Panc1 (cell line): ENCODE results near the gene CERS5. TPM values are rescaled to one million over a fixed set of nuclear protein-coding genes. Genes with fewer than 3 reads are reported as not detected.

ENCODE experiments used
- ATAC-seq: fragments of 200-7000 bp; cut with Tn5 transposase; 2 replicates; pipeline ENCODE4 v1.9.1; 2020; ENCODE audit warnings: mild to moderate bottlenecking, moderate library complexity
- BruUV-seq: library from RNA; stranded (reverse); fragments of 400-500 nt; replicated peaks from 2 replicates; lab custom pipeline; 2021; lab: Mats Ljungman, UMichigan
- CTCF ChIA-PET: fragments of 300-600 bp; sonication (Branson Sonifier 250); formaldehyde crosslinking; loops from one replicate; lab custom pipeline; 2022; ENCODE audit warnings: antibody characterized with exemption; lab: Charles Lee
- POLR2A ChIA-PET: fragments of 300-600 bp; sonication (Branson Sonifier 250); formaldehyde crosslinking; loops from one replicate; lab custom pipeline; 2022; ENCODE audit warnings: antibody characterized with exemption; lab: Charles Lee
- DNase-seq: peaks from one replicate; pipeline ENCODE4 v3.0.0-alpha.2; 2010; ENCODE audit warnings: low read depth, low spot score
- H3K27ac ChIP-seq: 2 replicates; pipeline ENCODE4 v1.5.1; 2011; ENCODE audit warnings: mild to moderate bottlenecking, low read length, inconsistent platforms
- H3K27me3 ChIP-seq: fragments of 200-500 bp; sonication (Bioruptor generic); 2 replicates; pipeline ENCODE4 v1.6.0; 2014; ENCODE audit warnings: low read length, inconsistent platforms; ENCODE audit not compliant: control insufficient read depth, insufficient read depth
- H3K36me3 ChIP-seq: fragments of 200-500 bp; sonication (Bioruptor generic); 2 replicates; pipeline ENCODE4 v1.5.1; 2014; ENCODE audit warnings: inconsistent platforms, mild to moderate bottlenecking, low read length, moderate library complexity; ENCODE audit not compliant: control insufficient read depth, insufficient read depth
- H3K4me1 ChIP-seq: 2 replicates; pipeline ENCODE4 v1.5.1; 2011; ENCODE audit warnings: inconsistent platforms, mild to moderate bottlenecking, low read length, moderate library complexity; ENCODE audit not compliant: control insufficient read depth, insufficient read depth
- H3K4me3 ChIP-seq, 2 experiments: 2 replicates each; pipeline ENCODE4 v1.5.1; 2011 to 2012; ENCODE audit warnings: low read depth in 2 of 2, low read length in 2 of 2, mild to moderate bottlenecking in 2 of 2, inconsistent platforms in 1 of 2, moderate library complexity in 1 of 2
- H3K9me3 ChIP-seq: fragments of 200-500 bp; sonication (Bioruptor generic); 2 replicates; pipeline ENCODE4 v1.5.1; 2014; ENCODE audit warnings: low read depth, mild to moderate bottlenecking, inconsistent platforms, low read length, moderate library complexity; ENCODE audit not compliant: control insufficient read depth, insufficient read depth
- CTCF ChIP-seq: fragments of 450-650 bp; IDR thresholded peaks from 2 replicates; pipeline ENCODE4 v1.5.1; 2017; ENCODE audit warnings: mild to moderate bottlenecking
- POLR2AphosphoS5 ChIP-seq: IDR thresholded peaks from 2 replicates; pipeline ENCODE4 v1.6.1; 2012; ENCODE audit warnings: mild to moderate bottlenecking, low read depth, low read length, moderate library complexity
- REST ChIP-seq, 2 experiments: IDR thresholded peaks; 2 replicates each; pipeline ENCODE4 v1.6.1; 2011 to 2012; ENCODE audit warnings: low read depth in 2 of 2, control low read depth in 1 of 2, low read length in 1 of 2, mild to moderate bottlenecking in 1 of 2, moderate library complexity in 1 of 2; ENCODE audit not compliant: insufficient read depth in 1 of 2
- SIN3A ChIP-seq: IDR thresholded peaks from 2 replicates; pipeline ENCODE4 v1.6.1; 2012; ENCODE audit warnings: low read depth, mild to moderate bottlenecking, low read length, moderate library complexity, borderline replicate concordance; ENCODE audit not compliant: insufficient read depth
- TCF7L2 ChIP-seq: IDR thresholded peaks from 2 replicates; pipeline ENCODE4 v1.6.1; 2011; ENCODE audit warnings: mild to moderate bottlenecking, low read depth, low read length, inconsistent platforms
- in situ Hi-C: cut with HindIII; loops from 2 replicates; pipeline ENCODE4 v1.10.0; 2016; ENCODE audit warnings: low sequenced_read_pairs, low pct_unique_long_range_greater_than_20kb
- intact Hi-C: fragments of 100-400 bp; cut with micrococcal nuclease; formaldehyde crosslinking; loops from one replicate; pipeline ENCODE4 v1.10.0; 2022; ENCODE audit not compliant: unreplicated experiment
- total RNA-seq: library from RNA; stranded (reverse); gene quantifications from one replicate; pipeline ENCODE4 v1.2.1, GENCODE V29; 2021; ENCODE audit not compliant: unreplicated experiment

The CERS5 gene
- total RNA-seq, 1 experiment from 2014 or later, result 50.5 TPM

- TF ChIP-seq TCF7L2 (no peak), CTCF (peak; percentile 41; the same call in 1 of the 2 replicates)
- H3K4me3 ChIP-seq, result no peak overlapping the region
- in situ Hi-C loops (no loop called here), intact Hi-C loops (loop anchor here (1.0 kb wide), 1 partner anchor 100 kb away; no protein-coding TSS in a partner anchor)
- ChIA-PET POLR2A (no interaction called here), CTCF (interaction anchor here (0.5 to 1.0 kb wide), 5 partner anchors 65 to 139 kb away, joined by 3 to 20 read pairs (median 6); partner anchors contain the start of gene COX14)
- peaks cover 7% of the 10 kb centered on the region for H3K36me3 ChIP-seq
- ATAC-seq (no peak), DNase-seq (no peak)
- H3K4me1 ChIP-seq, result no peaks in the 10 kb centered on the region
- no TSS peak for BruUV-seq
- no peaks in the 10 kb centered on the region for H3K9me3 ChIP-seq
- no peaks in the 10 kb centered on the region for H3K27me3 ChIP-seq
- no peak overlapping the region for H3K27ac ChIP-seq
Observed at GRCh38 chr12:50175716-50176026, 8.5 kb upstream of the CERS5 start.

GRCh38 chr12:50174971-50175715, 8.0 kb upstream of the CERS5 start:
- no peak; the same call in 1 of the 2 replicates for TF ChIP-seq CTCF
- no peak for TF ChIP-seq POLR2AphosphoS5
- no peak for TF ChIP-seq SIN3A
- no peak for TF ChIP-seq TCF7L2
- TF ChIP-seq REST (IDR thresholded peaks at IDR 0.05; ENCODE audit: insufficient read depth in 1 of 2, low read depth in 2 of 2, low read length in 1 of 2), result no peak
- BruUV-seq, result no TSS peak
- Histone ChIP-seq H3K27ac (no peak overlapping the region), H3K36me3 (peaks cover 7% of the 10 kb centered on the region), H3K27me3 (no peaks in the 10 kb centered on the region), H3K4me1 (no peaks in the 10 kb centered on the region), H3K4me3 (no peak overlapping the region), H3K9me3 (no peaks in the 10 kb centered on the region)
- intact Hi-C loops, result loop anchor here (1.0 kb wide), 1 partner anchor 100 kb away; no protein-coding TSS in a partner anchor
- in situ Hi-C loops, result no loop called here
- peak; percentile 53 for DNase-seq
- ATAC-seq, result no peak
- ChIA-PET CTCF (interaction anchor here (0.5 to 1.0 kb wide), 4 partner anchors 72 to 140 kb away, joined by 3 to 8 read pairs (median 4); no protein-coding TSS in a partner anchor), POLR2A (no interaction called here)
